BJ (cell line): Measurements from ENCODE around the gene RAB35. TPM values are rescaled to one million over a fixed set of nuclear protein-coding genes. Genes with fewer than 3 reads are reported as not detected.
A peak's percentile ranks its signal among the peaks of the same experiment; 100 is the strongest.

Experiments used
- CTCF ChIA-PET: fragments of 350-600 bp; formaldehyde crosslinking; extraction: SDS; loops from one replicate; lab custom pipeline; 2021; ENCODE audit warnings: antibody characterized with exemption, inconsistent platforms; lab: Yijun Ruan, JAX
- POLR2A ChIA-PET: fragments of 300-600 bp; sonication (Branson Sonifier 250); formaldehyde crosslinking; extraction: SDS; loops from one replicate; lab custom pipeline; 2021; ENCODE audit warnings: antibody characterized with exemption; lab: Charles Lee
- DNase-seq: peaks from one replicate; pipeline ENCODE4 v3.0.0-alpha.2; 2011; ENCODE audit warnings: low read depth
- H3K27me3 ChIP-seq: 2 replicates; pipeline ENCODE4 v1.6.0; 2011; ENCODE audit warnings: low read length; ENCODE audit not compliant: control insufficient read depth, insufficient read depth
- H3K36me3 ChIP-seq: 2 replicates; pipeline ENCODE4 v1.5.1; 2011; ENCODE audit warnings: low read length; ENCODE audit not compliant: control insufficient read depth, insufficient read depth
- H3K4me3 ChIP-seq: 2 replicates; pipeline ENCODE4 v1.5.1; 2011; ENCODE audit warnings: low read depth, mild to moderate bottlenecking, control low read depth, low read length
- polyA plus RNA-seq: library from polyadenylated mRNA; depleted of rRNA; stranded (reverse); fragments of >200 nt; gene quantifications from 2 replicates; pipeline ENCODE4 v1.2.3, GENCODE V29; 2011
- TF ChIP-seq, protein P1 (sequence below): IDR thresholded peaks from 2 replicates; pipeline ENCODE4 v1.5.1; 2011; ENCODE audit warnings: low read depth, mild to moderate bottlenecking, control low read depth, inconsistent platforms, low read length, moderate library complexity; ENCODE audit not compliant: insufficient read depth

RAB35 gene
- polyA plus RNA-seq, 1 experiment = 50.3 TPM

GRCh38 chr12:120089796-120090195, 26.8 kb downstream of the RAB35 start:
- no peak for DNase-seq
- H3K36me3 ChIP-seq = peaks cover 11% of the 10 kb centered on the region
- CTCF ChIA-PET = interaction anchor here (0.7 kb wide), 1 partner anchor 13 kb away, joined by 3 read pairs; no protein-coding TSS in a partner anchor
- TF ChIP-seq, protein P1, sequence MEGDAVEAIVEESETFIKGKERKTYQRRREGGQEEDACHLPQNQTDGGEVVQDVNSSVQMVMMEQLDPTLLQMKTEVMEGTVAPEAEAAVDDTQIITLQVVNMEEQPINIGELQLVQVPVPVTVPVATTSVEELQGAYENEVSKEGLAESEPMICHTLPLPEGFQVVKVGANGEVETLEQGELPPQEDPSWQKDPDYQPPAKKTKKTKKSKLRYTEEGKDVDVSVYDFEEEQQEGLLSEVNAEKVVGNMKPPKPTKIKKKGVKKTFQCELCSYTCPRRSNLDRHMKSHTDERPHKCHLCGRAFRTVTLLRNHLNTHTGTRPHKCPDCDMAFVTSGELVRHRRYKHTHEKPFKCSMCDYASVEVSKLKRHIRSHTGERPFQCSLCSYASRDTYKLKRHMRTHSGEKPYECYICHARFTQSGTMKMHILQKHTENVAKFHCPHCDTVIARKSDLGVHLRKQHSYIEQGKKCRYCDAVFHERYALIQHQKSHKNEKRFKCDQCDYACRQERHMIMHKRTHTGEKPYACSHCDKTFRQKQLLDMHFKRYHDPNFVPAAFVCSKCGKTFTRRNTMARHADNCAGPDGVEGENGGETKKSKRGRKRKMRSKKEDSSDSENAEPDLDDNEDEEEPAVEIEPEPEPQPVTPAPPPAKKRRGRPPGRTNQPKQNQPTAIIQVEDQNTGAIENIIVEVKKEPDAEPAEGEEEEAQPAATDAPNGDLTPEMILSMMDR = no peak
- POLR2A ChIA-PET = no interaction called here
- H3K27me3 ChIP-seq = no peaks in the 10 kb centered on the region
- no peak overlapping the region for H3K4me3 ChIP-seq

- CTCF ChIA-PET = no interaction called here
- no peaks in the 10 kb centered on the region for H3K27me3 ChIP-seq
- H3K4me3 ChIP-seq = no peak overlapping the region
- TF ChIP-seq, protein P1 = no peak
- POLR2A ChIA-PET = no interaction called here
- H3K36me3 ChIP-seq = peaks cover 8% of the 10 kb centered on the region
- DNase-seq = no peak
Measured at GRCh38 chr12:120089105-120089504, 27.4 kb downstream of the RAB35 start.

GRCh38 chr12:120086801-120087621, 29.5 kb downstream of the RAB35 start:
- H3K27me3 ChIP-seq = no peaks in the 10 kb centered on the region
- TF ChIP-seq, protein P1 = peak; percentile 99
- DNase-seq = peak; percentile 93
- no peaks in the 10 kb centered on the region for H3K36me3 ChIP-seq
- peak overlapping the region; percentile 54 for H3K4me3 ChIP-seq
- POLR2A ChIA-PET = no interaction called here
- CTCF ChIA-PET = interaction anchor here (0.6 to 1.2 kb wide), 12 partner anchors 9 to 98 kb away, joined by 3 to 5 read pairs (median 3); partner anchors contain the start of gene BICDL1

GRCh38 chr12:120085920-120086645, 30.5 kb downstream of the RAB35 start:
- TF ChIP-seq, protein P1 = no peak
- Histone ChIP-seq H3K27me3 (no peaks in the 10 kb centered on the region), H3K4me3 (no peak overlapping the region), H3K36me3 (no peaks in the 10 kb centered on the region)
- DNase-seq = no peak
- ChIA-PET POLR2A (no interaction called here), CTCF (interaction anchor here (0.5 to 0.7 kb wide), 2 partner anchors 141 to 353 kb away, joined by 3 read pairs; no protein-coding TSS in a partner anchor)

DNA sequence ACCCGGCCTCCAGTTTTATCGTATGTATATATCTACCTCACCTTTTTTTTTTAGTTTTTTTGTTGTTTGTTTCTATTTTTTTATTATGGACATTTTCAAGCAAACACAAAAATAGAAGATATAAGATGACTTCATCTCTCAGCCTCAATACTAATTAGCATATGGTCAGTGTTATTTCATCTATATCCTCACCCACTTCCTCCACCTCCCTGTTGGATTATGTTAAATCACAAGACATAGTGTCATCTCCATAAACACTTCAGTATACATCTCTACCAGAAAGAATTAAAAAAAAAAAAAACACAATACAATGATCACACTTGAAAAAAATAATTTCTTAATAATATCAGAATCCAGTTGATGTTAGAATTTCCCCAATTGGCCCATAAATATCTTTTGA, 34.9 kb downstream of the RAB35 start:
- POLR2A ChIA-PET = no interaction called here

More for the DNA sequence above, 34.9 kb downstream of the RAB35 start:
- CTCF ChIA-PET = no interaction called here
- Histone ChIP-seq H3K27me3 (peaks cover 4% of the 10 kb centered on the region), H3K4me3 (no peak overlapping the region), H3K36me3 (no peaks in the 10 kb centered on the region)
- TF ChIP-seq, protein P1 = no peak
- no peak for DNase-seq
